ENCODE data around the gene ATP5MG. TPM values are rescaled to one million over a fixed set of nuclear protein-coding genes. Genes with fewer than 3 reads are reported as not detected.

ATP5MG gene
- total and polyA plus RNA-seq, 10 of the 15 experiments (the other 5 are each of a cell fraction or from before 2014, with no cell fraction given): 211 to 2,276 (median 633) TPM

DNA sequence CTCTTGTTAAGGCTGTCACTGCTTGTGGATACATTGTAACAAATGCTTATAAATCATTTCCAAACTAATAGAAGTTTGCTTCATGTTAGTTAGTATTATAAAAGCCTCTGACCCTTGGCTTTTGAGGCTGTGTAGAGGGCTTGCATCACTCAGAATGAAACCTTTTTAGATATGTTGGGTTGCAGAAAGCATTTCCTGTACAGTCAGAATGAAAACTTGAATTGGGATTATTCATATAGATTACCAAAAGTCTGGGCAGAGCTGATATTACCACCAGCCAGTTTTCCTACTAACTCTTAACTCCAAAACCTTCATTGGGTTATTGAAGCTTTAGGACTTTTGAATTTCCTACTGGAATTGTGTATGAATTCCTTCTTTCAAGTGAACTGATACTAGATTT is 46.9 kb downstream of the ATP5MG start:
- peaks cover 27% of the 10 kb centered on the region for H3K4me1 ChIP-seq (ENCODE audit: control insufficient read depth, insufficient read depth, low read length)
- H3K27ac ChIP-seq (ENCODE audit: control insufficient read depth, insufficient read depth): peak overlapping the region; percentile 65; the same call in 1 of the 2 replicates
- SMC1A ChIA-PET (ENCODE audit: uncharacterized antibody, unreplicated experiment): interaction anchor here (0.8 to 2.5 kb wide), 14 partner anchors 10 to 246 kb away, joined by 3 to 11 read pairs (median 4); partner anchors contain the start of gene KMT2A
- RAD21 ChIA-PET (ENCODE audit: unreplicated experiment): interaction anchor here (0.7 to 1.7 kb wide), 7 partner anchors 9 to 341 kb away, joined by 3 to 16 read pairs (median 3); partner anchors contain the start of gene KMT2A
- DNase-seq (ENCODE audit: low read depth, low spot score): peak; percentile 67
- peak; percentile 88 for ATAC-seq
- H3K27me3 ChIP-seq (replicated peaks in 1 of 2; ENCODE audit: control insufficient read depth in 2 of 2, insufficient read depth in 2 of 2, low read length in 1 of 2): no peaks in the 10 kb centered on the region
- POLR2A ChIA-PET: interaction anchor here (0.6 to 2.0 kb wide), 3 partner anchors 9 to 371 kb away, joined by 6 to 14 read pairs (median 7); partner anchors contain the start of gene KMT2A
- no peak overlapping the region for H3K4me3 ChIP-seq
- in situ Hi-C loops (cut with MboI) (no loop called here), intact Hi-C loops (cut with micrococcal nuclease; ENCODE audit: unreplicated experiment) (no loop called here)
- peak overlapping the region; percentile 62 for H3K4me2 ChIP-seq (ENCODE audit: control insufficient read depth, insufficient read depth)
- H4K20me1 ChIP-seq (ENCODE audit: control insufficient read depth, insufficient read depth): no peaks in the 10 kb centered on the region
- peaks cover 0 to 9% of the 10 kb centered on the region in 2 experiments; a peak in 1 of 4 replicates for H3K36me3 ChIP-seq (ENCODE audit: control insufficient read depth in 2 of 2, insufficient read depth in 2 of 2, low read length in 1 of 2)
- no peak overlapping the region for H2AFZ ChIP-seq (ENCODE audit: control insufficient read depth, low read depth, low read length)
- H3K9me3 ChIP-seq (replicated peaks; ENCODE audit: control insufficient read depth, insufficient read depth, low read length): no peaks in the 10 kb centered on the region
- peak; percentile 72 for FAIRE-seq
- CTCF ChIA-PET: interaction anchor here (0.7 to 2.0 kb wide), 4 partner anchors 9 to 127 kb away, joined by 3 to 10 read pairs (median 3); no protein-coding TSS in a partner anchor
- BruUV-seq (replicated peaks): no TSS peak
- peaks cover 82% of the 10 kb centered on the region for H3K79me2 ChIP-seq (ENCODE audit: control insufficient read depth, insufficient read depth, low read length)
- no peak overlapping the region for H3K9ac ChIP-seq (ENCODE audit: control insufficient read depth, insufficient read depth, low read length)
- TF ChIP-seq, protein P1, sequence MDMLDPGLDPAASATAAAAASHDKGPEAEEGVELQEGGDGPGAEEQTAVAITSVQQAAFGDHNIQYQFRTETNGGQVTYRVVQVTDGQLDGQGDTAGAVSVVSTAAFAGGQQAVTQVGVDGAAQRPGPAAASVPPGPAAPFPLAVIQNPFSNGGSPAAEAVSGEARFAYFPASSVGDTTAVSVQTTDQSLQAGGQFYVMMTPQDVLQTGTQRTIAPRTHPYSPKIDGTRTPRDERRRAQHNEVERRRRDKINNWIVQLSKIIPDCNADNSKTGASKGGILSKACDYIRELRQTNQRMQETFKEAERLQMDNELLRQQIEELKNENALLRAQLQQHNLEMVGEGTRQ (IDR thresholded peaks at IDR 0.05; ENCODE audit: borderline replicate concordance, low read depth, low read length): no peak
- TF ChIP-seq RCOR1 (conservative IDR thresholded peaks at IDR 0.05; ENCODE audit: low read depth, low read length) (0 out of 2 replicates have a peak, but pooled peaks have one; percentile 62), RAD21 (IDR thresholded peaks at IDR 0.05; ENCODE audit: insufficient read depth, low read depth, low read length) (no peak), IKZF2 (IDR thresholded peaks at IDR 0.05) (peak; percentile 93 to 97), KLF5 (IDR thresholded peaks at IDR 0.05; ENCODE audit: partially characterized antibody) (no peak), CHD4 (IDR thresholded peaks at IDR 0.05) (no peak), ETV6 (conservative IDR thresholded peaks at IDR 0.05 in 1 of 2, IDR thresholded peaks at IDR 0.05 in 1 of 2; ENCODE audit: borderline replicate concordance in 1 of 2, low read depth in 1 of 2) (peak in 1 of 2 experiments; percentile 87; a peak in 2 of 4 replicates), SPI1 (IDR thresholded peaks at IDR 0.05; ENCODE audit: borderline replicate concordance, insufficient read depth, low read depth, low read length) (no peak), JUND (IDR thresholded peaks at IDR 0.05; ENCODE audit: low read depth, low read length) (peak; percentile 91), POLR2A (IDR thresholded peaks at IDR 0.05; ENCODE audit: low read depth, low read length) (no peak), MYC (IDR thresholded peaks at IDR 0.05; ENCODE audit: insufficient read depth, insufficient read length, insufficient replicate concordance, low read length, severe bottlenecking) (no peak), DPF2 (IDR thresholded peaks at IDR 0.05) (peak; percentile 98)
- TF ChIP-seq, protein P2, sequence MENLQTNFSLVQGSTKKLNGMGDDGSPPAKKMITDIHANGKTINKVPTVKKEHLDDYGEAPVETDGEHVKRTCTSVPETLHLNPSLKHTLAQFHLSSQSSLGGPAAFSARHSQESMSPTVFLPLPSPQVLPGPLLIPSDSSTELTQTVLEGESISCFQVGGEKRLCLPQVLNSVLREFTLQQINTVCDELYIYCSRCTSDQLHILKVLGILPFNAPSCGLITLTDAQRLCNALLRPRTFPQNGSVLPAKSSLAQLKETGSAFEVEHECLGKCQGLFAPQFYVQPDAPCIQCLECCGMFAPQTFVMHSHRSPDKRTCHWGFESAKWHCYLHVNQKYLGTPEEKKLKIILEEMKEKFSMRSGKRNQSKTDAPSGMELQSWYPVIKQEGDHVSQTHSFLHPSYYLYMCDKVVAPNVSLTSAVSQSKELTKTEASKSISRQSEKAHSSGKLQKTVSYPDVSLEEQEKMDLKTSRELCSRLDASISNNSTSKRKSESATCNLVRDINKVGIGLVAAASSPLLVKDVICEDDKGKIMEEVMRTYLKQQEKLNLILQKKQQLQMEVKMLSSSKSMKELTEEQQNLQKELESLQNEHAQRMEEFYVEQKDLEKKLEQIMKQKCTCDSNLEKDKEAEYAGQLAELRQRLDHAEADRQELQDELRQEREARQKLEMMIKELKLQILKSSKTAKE (IDR thresholded peaks at IDR 0.05; ENCODE audit: low read depth, poor library complexity, severe bottlenecking): peak; percentile 82
- TF ChIP-seq, protein P3, sequence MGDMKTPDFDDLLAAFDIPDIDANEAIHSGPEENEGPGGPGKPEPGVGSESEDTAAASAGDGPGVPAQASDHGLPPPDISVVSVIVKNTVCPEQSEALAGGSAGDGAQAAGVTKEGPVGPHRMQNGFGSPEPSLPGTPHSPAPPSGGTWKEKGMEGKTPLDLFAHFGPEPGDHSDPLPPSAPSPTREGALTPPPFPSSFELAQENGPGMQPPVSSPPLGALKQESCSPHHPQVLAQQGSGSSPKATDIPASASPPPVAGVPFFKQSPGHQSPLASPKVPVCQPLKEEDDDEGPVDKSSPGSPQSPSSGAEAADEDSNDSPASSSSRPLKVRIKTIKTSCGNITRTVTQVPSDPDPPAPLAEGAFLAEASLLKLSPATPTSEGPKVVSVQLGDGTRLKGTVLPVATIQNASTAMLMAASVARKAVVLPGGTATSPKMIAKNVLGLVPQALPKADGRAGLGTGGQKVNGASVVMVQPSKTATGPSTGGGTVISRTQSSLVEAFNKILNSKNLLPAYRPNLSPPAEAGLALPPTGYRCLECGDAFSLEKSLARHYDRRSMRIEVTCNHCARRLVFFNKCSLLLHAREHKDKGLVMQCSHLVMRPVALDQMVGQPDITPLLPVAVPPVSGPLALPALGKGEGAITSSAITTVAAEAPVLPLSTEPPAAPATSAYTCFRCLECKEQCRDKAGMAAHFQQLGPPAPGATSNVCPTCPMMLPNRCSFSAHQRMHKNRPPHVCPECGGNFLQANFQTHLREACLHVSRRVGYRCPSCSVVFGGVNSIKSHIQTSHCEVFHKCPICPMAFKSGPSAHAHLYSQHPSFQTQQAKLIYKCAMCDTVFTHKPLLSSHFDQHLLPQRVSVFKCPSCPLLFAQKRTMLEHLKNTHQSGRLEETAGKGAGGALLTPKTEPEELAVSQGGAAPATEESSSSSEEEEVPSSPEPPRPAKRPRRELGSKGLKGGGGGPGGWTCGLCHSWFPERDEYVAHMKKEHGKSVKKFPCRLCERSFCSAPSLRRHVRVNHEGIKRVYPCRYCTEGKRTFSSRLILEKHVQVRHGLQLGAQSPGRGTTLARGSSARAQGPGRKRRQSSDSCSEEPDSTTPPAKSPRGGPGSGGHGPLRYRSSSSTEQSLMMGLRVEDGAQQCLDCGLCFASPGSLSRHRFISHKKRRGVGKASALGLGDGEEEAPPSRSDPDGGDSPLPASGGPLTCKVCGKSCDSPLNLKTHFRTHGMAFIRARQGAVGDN (IDR thresholded peaks at IDR 0.05): no peak
- TF ChIP-seq, protein P4, sequence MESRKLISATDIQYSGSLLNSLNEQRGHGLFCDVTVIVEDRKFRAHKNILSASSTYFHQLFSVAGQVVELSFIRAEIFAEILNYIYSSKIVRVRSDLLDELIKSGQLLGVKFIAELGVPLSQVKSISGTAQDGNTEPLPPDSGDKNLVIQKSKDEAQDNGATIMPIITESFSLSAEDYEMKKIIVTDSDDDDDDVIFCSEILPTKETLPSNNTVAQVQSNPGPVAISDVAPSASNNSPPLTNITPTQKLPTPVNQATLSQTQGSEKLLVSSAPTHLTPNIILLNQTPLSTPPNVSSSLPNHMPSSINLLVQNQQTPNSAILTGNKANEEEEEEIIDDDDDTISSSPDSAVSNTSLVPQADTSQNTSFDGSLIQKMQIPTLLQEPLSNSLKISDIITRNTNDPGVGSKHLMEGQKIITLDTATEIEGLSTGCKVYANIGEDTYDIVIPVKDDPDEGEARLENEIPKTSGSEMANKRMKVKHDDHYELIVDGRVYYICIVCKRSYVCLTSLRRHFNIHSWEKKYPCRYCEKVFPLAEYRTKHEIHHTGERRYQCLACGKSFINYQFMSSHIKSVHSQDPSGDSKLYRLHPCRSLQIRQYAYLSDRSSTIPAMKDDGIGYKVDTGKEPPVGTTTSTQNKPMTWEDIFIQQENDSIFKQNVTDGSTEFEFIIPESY (IDR thresholded peaks at IDR 0.05): no peak

All from GM12878 (cell line).